Upper lobe of right lung (tissue), 1 donor: Measurements from ENCODE around the gene TCHP. TPM values are rescaled to one million over a fixed set of nuclear protein-coding genes. Genes with fewer than 3 reads are reported as not detected.

ENCODE experiments used
- ATAC-seq: fragments of 200-7000 bp; cut with Tn5 transposase; one replicate; pipeline ENCODE4 v1.9.1; 2020; ENCODE audit warnings: mild to moderate bottlenecking, moderate library complexity
- DNase-seq: peaks from one replicate; pipeline ENCODE4 v3.0.0-alpha.2; 2020
- H3K27ac ChIP-seq: fragments of 200-600 bp; one replicate; pipeline ENCODE4 v1.8.0; 2022
- H3K27me3 ChIP-seq: fragments of 200-600 bp; one replicate; pipeline ENCODE4 v1.8.0; 2022; ENCODE audit warnings: mild to moderate bottlenecking
- H3K36me3 ChIP-seq: fragments of 200-600 bp; one replicate; pipeline ENCODE4 v1.8.0; 2022
- H3K4me1 ChIP-seq: fragments of 200-600 bp; one replicate; pipeline ENCODE4 v1.8.0; 2022
- H3K4me3 ChIP-seq: fragments of 200-600 bp; one replicate; pipeline ENCODE4 v1.8.0; 2022; ENCODE audit warnings: mild to moderate bottlenecking
- H3K9me3 ChIP-seq: fragments of 200-600 bp; one replicate; pipeline ENCODE4 v1.8.0; 2022
- CTCF ChIP-seq: fragments of 200-600 bp; IDR thresholded peaks from one replicate; pipeline ENCODE4 v1.8.0; 2022; ENCODE audit warnings: antibody characterized with exemption
- intact Hi-C: fragments of 100-400 bp; cut with DNase I; formaldehyde crosslinking; loops from one replicate; pipeline ENCODE4 v1.11.0; 2022
- total RNA-seq: library from RNA; stranded (reverse); fragmentation: NEBNext Ultra II Directional; extraction: Animal tissue kit (Norgen Biotek cat#: 25700); gene quantifications from one replicate; pipeline ENCODE4 v1.2.1, GENCODE V29; 2021
- donor health status: DM: no; HTN: yes; CAD: no; lungs with severe emphysema.

TCHP gene
- total RNA-seq, 1 donor from 2014 or later = 16.5 TPM

GRCh38 chr12:109921982-109922381, 21.9 kb downstream of the TCHP start:
- peaks cover 35% of the 10 kb centered on the region for H3K36me3 ChIP-seq

GRCh38 chr12:109923038-109923437, 23.0 kb downstream of the TCHP start:
- DNase-seq (peak; percentile 22), ATAC-seq (no peak)
- H3K36me3 ChIP-seq = peaks cover 25% of the 10 kb centered on the region
- no peaks in the 10 kb centered on the region for H3K9me3 ChIP-seq
- H3K27me3 ChIP-seq = no peaks in the 10 kb centered on the region
- intact Hi-C loops = no loop called here
- H3K4me1 ChIP-seq = no peaks in the 10 kb centered on the region
- H3K4me3 ChIP-seq = no peak overlapping the region
- no peak for TF ChIP-seq CTCF
- H3K27ac ChIP-seq = no peak overlapping the region

More at GRCh38 chr12:109921982-109922381, 21.9 kb downstream of the TCHP start:
- no peaks in the 10 kb centered on the region for H3K4me1 ChIP-seq
- H3K4me3 ChIP-seq = no peak overlapping the region
- intact Hi-C loops = no loop called here
- ATAC-seq (no peak), DNase-seq (peak; percentile 33)
- H3K9me3 ChIP-seq = no peaks in the 10 kb centered on the region
- H3K27ac ChIP-seq = no peak overlapping the region
- H3K27me3 ChIP-seq = no peaks in the 10 kb centered on the region
- TF ChIP-seq CTCF = no peak

- H3K27me3 ChIP-seq = no peaks in the 10 kb centered on the region
- TF ChIP-seq CTCF = no peak
Measured at GRCh38 chr12:109923481-109924245, 23.6 kb downstream of the TCHP start.

GRCh38 chr12:109925185-109925840, 25.2 kb downstream of the TCHP start:
- no peak for DNase-seq
- Histone ChIP-seq H3K27me3 (no peaks in the 10 kb centered on the region), H3K9me3 (no peaks in the 10 kb centered on the region), H3K27ac (no peak overlapping the region), H3K36me3 (peaks cover 12% of the 10 kb centered on the region), H3K4me1 (no peaks in the 10 kb centered on the region), H3K4me3 (no peak overlapping the region)
- intact Hi-C loops = no loop called here
- TF ChIP-seq CTCF = no peak
- ATAC-seq = no peak

More at GRCh38 chr12:109923481-109924245, 23.6 kb downstream of the TCHP start:
- Histone ChIP-seq H3K27ac (no peak overlapping the region), H3K4me3 (no peak overlapping the region), H3K36me3 (peaks cover 21% of the 10 kb centered on the region), H3K4me1 (no peaks in the 10 kb centered on the region), H3K9me3 (no peaks in the 10 kb centered on the region)
- DNase-seq = peak; percentile 25
- no peak for ATAC-seq
- intact Hi-C loops = no loop called here

DNA sequence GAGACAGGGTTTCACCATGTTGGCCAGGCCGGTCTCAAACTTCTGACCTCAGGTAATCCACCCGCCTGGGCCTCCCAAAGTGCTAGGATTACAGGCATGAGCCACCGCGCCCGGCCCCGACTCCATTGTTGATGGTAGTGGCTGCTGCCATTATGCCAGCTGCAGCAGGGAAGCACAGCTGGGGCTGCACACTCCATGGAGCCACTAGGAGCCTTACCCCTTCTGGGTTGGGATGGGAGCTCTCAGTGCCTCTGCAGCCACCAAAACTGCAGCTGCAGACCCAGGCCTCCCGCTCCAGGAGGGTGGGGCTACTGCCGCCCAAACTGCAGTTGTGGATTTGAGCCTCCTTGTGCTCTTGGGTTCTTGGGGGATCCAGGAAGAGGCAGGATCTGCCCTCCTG, 25.9 kb downstream of the TCHP start:
- H3K36me3 ChIP-seq = peaks cover 14% of the 10 kb centered on the region
- no peak for TF ChIP-seq CTCF
- H3K9me3 ChIP-seq = no peaks in the 10 kb centered on the region
- no peak for DNase-seq
- ATAC-seq = no peak
- intact Hi-C loops = no loop called here
- H3K4me3 ChIP-seq = no peak overlapping the region
- H3K4me1 ChIP-seq = no peaks in the 10 kb centered on the region
- H3K27ac ChIP-seq = no peak overlapping the region
- H3K27me3 ChIP-seq = no peaks in the 10 kb centered on the region
